ENCODE results near the gene FILIP1. TPM values are rescaled to one million over a fixed set of nuclear protein-coding genes. Genes with fewer than 3 reads are reported as not detected.

FILIP1 gene
- total and polyA plus RNA-seq, 10 of the 15 experiments (the other 5 are each of a cell fraction or from before 2014, with no cell fraction given) = 0.23 to 2.0 (median 0.44) TPM

- Histone ChIP-seq H3K4me2 (ENCODE audit: control insufficient read depth, insufficient read depth) (peak overlapping the region; percentile 54; the same call in 1 of the 2 replicates), H3K36me3 (ENCODE audit: control insufficient read depth in 2 of 2, insufficient read depth in 2 of 2, low read length in 1 of 2) (no peaks in the 10 kb centered on the region), H2AFZ (ENCODE audit: control insufficient read depth, low read depth, low read length) (peak overlapping the region; percentile 28), H3K27ac (ENCODE audit: control insufficient read depth, insufficient read depth) (no peak overlapping the region), H3K9ac (ENCODE audit: control insufficient read depth, insufficient read depth, low read length) (no peak overlapping the region), H3K4me1 (ENCODE audit: control insufficient read depth, insufficient read depth, low read length) (no peaks in the 10 kb centered on the region), H3K9me3 (replicated peaks; ENCODE audit: control insufficient read depth, insufficient read depth, low read length) (no peaks in the 10 kb centered on the region), H4K20me1 (ENCODE audit: control insufficient read depth, insufficient read depth) (no peaks in the 10 kb centered on the region), H3K27me3 (replicated peaks in 1 of 2; ENCODE audit: control insufficient read depth in 2 of 2, insufficient read depth in 2 of 2, low read length in 1 of 2) (no peaks in the 10 kb centered on the region), H3K79me2 (ENCODE audit: control insufficient read depth, insufficient read depth, low read length) (no peaks in the 10 kb centered on the region), H3K4me3 (no peak overlapping the region)
- RAD21 ChIA-PET (ENCODE audit: unreplicated experiment) = no interaction called here
- intact Hi-C loops (cut with micrococcal nuclease; ENCODE audit: unreplicated experiment) = no loop called here
- ATAC-seq (peak; percentile 57), DNase-seq (ENCODE audit: low read depth, low spot score) (no peak), FAIRE-seq (no peak)
- in situ Hi-C loops (cut with MboI) = no loop called here
- 30% methylated on average over 24 of the region's 24 CpGs for WGBS (ENCODE audit: insufficient coverage, insufficient replicate concordance, low lambda C conversion rate, missing lambda C conversion rate)
- BruUV-seq (replicated peaks) = no TSS peak
- CTCF ChIA-PET = interaction anchor here (0.9 to 1.2 kb wide), 2 partner anchors 10 to 20 kb away, joined by 3 to 4 read pairs; no protein-coding TSS in a partner anchor
- TF ChIP-seq YBX1 (IDR thresholded peaks at IDR 0.05) (no peak), DPF2 (IDR thresholded peaks at IDR 0.05) (no peak), NFXL1 (IDR thresholded peaks at IDR 0.05; ENCODE audit: borderline replicate concordance) (no peak), CREM (IDR thresholded peaks at IDR 0.05; ENCODE audit: low read depth) (no peak), RUNX3 (IDR thresholded peaks at IDR 0.05; ENCODE audit: low read length) (no peak)
- TF ChIP-seq, protein P1, sequence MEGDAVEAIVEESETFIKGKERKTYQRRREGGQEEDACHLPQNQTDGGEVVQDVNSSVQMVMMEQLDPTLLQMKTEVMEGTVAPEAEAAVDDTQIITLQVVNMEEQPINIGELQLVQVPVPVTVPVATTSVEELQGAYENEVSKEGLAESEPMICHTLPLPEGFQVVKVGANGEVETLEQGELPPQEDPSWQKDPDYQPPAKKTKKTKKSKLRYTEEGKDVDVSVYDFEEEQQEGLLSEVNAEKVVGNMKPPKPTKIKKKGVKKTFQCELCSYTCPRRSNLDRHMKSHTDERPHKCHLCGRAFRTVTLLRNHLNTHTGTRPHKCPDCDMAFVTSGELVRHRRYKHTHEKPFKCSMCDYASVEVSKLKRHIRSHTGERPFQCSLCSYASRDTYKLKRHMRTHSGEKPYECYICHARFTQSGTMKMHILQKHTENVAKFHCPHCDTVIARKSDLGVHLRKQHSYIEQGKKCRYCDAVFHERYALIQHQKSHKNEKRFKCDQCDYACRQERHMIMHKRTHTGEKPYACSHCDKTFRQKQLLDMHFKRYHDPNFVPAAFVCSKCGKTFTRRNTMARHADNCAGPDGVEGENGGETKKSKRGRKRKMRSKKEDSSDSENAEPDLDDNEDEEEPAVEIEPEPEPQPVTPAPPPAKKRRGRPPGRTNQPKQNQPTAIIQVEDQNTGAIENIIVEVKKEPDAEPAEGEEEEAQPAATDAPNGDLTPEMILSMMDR (IDR thresholded peaks at IDR 0.05 in 2 of 3, conservative IDR thresholded peaks at IDR 0.05 in 1 of 3; ENCODE audit: control insufficient read depth in 2 of 3, extremely low read depth in 1 of 3, insufficient read depth in 1 of 3, low read depth in 3 of 3, low read length in 3 of 3) = peak in 2 of 3 experiments; percentile 4 to 9; a peak in 1 of 6 replicates
- POLR2A ChIA-PET = no interaction called here
- SMC1A ChIA-PET (ENCODE audit: uncharacterized antibody, unreplicated experiment) = interaction anchor here (0.7 to 2.3 kb wide), 4 partner anchors 52 to 180 kb away, joined by 3 to 7 read pairs (median 5); no protein-coding TSS in a partner anchor
Measured at GRCh38 chr6:75349262-75349984, 144.2 kb downstream of the FILIP1 start.

Data from GM12878 (cell line).